Endothelial cell of hepatic sinusoid (primary cell): ENCODE data around the gene DEPP1.

Experiments used
- in situ Hi-C: cut with HindIII; loops from 2 replicates; pipeline ENCODE4 v1.10.0; 2017; ENCODE audit warnings: low sequenced_read_pairs

DEPP1 gene

DNA sequence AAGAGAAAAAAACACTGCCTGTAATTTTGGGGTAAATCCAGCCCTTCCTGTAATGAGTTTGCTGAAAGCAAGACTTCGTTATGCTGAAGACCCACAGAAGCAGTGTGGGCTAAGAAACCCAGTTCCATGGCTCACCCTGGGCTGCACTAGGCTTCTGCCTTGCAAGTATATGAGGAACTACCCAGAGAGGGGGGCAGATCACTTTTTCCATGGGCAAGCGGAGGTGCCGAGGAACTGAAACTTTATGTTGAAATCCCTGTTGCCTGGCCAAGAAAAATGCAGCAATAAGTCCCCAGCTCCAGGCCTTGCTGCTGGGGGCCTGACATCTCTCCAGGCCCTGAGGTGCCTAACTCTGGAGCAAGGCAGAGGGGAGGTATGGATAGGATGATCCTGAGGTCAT lies 10.5 kb downstream of the DEPP1 start:
- in situ Hi-C loops, result no loop called here

DNA sequence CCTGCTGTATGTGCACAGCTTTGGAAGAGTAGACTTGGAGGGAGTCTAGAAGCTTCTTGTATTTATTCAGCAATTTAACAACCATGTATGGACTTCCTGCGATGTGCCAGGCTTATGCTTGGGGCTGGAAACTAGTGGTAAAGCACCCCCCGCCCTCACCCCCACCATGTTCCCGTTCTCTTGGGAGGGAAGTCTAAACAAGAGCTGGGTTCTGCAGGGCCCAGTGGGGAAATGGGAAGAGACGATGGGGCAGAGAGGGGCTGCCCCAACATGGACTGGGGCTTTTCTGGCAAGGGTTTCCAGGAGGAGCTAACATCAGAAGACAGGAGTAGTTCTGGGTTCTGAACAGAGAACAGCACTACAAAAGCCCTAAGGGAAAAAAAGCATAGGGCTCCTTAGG lies 11.0 kb downstream of the DEPP1 start:
- in situ Hi-C loops, result no loop called here

DNA sequence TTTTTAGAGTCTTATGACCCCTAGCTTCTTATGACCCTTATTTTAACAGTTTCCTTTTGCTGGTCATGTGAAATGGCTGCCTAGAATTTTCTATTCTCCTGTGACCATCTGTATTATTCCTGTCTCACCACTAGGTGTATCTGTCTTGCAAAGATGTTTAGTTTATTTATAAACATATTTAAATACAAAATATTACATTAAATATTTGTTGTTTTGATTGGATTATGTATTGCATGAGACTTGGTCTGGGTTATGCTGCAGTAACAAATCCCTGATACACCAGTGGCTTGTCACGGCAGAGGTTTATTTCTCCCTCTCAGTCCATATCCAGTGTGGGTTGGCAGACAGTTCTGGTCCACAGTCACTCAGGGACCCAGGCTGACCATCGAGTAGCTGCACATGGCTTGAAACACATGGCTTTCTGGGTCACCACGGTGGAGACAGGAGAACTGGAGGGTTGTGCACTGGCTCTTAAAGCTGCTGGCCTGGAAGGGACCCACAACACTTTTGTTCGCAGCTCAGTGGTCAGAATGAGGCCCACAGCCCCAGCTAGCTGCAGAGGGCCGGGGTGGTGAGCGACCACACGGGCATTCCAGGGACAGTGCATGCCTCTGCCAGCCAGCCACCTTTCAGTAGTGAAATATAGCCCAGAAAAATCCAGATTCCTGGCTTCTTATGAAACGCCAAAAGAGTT lies 11.6 kb downstream of the DEPP1 start:
- in situ Hi-C loops, result no loop called here

DNA sequence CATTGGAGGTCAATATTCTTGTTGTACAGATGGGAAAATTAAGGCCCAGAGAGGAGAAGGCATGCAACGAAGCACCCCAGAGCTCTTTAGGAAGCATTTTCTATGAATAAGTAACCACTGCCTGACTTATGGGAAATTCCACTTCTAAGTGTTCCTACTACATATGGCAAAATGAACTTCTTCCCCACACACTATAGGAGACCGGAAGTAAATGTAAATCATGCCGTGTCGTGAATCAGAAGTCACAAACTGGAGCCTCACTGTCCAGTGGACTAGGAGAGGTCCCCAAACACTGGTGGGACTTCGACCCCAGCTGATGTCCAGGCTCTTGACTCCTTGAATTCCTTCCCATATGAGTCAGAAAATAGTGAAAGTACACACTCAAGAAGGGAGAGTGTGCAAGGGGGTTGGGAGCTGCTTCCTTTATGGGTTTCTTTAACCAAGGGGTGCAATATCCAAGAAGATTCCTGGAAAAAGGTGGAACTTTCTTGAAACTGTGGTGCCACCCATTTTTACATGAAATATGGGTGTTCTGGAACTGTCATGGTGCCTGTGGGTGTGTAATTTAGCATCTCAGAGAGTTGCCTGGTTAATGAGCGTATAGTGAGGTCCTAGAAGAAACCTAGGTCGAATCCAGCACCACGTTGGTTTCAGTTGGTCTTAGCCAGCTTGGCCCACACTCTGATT lies 12.3 kb downstream of the DEPP1 start:
- in situ Hi-C loops, result no loop called here

DNA sequence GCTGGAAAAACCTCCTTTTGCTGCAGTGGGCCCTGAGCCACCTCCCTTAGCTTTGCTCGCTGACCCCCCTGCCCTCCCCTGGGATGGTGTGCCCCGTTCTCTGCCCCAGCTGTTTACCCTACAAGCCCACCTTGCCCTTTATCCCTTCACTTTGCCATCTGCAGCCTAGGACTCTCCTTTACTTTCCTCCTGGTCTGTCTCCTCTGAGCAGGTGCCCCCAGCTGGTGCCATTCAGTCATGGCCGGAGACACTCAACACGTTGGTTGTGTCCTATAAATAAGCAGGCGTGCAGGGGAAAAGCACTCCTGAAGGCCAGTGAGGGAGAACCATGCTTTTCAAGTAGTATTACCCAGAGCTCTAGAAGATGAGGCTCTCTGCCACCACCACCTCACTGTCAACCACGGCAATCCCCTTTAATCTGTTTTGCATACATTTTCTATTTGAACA lies 12.9 kb downstream of the DEPP1 start:
- in situ Hi-C loops, result no loop called here

DNA sequence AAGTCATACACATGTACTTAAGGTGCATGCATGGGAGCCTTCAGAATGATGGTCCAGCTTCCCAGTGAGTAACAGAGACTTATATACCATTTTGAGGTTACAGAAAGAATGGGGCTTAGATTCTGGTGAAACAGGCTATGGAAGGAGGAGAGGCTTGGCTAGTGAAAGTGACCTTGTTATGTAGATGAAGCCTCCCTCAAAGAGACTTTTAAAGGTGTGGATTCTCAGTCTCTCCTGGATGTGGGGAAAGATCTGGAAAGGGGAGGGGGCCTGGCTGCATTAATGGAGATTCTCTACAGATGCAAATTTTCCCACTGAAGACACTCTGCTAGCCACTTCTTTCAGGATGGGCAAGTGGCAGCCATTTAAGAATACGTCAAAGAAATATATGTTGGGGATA lies 13.5 kb downstream of the DEPP1 start:
- in situ Hi-C loops, result no loop called here

DNA sequence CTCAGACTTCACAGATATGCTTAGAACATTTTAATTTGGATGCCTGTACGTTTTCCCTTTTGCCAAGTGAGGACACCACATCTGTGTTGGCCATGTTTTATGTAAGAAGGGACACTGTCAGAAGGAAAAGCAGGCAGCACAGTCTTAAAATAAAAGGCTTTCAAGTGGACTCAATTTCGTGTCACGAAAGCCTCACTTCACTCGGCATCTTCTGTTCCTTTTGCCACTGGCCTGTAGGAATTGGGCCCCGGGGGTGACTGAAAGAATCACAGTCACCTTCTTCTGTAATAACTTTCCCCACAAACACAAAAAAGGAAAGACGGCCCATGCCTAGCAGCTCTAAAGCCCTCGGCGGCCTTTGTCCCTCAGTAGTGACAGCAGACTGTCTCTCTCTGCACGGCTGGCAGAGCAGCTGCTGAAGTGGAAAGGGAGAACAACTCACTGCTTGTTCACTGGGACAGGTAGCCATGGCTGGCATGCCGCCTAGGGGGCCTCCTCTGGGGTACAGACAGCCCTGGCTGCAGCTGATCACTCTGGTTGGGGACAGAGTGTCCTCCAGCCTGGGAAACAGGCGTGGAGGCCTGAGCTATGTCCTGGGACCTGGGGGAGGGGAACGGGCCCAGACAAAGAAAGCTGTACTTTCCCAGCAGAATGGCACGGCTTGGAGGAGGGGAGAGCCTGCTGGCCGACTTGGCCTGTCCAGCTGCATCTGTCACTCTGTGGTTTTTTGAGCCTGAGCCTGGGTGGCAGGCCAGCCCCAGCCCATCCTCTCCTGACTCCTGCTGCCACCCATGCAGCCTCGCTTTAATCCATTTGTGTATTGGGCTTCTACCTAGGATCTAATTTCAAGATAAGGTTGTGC lies 14.6 kb downstream of the DEPP1 start:
- in situ Hi-C loops, result loop anchor here (5.0 kb wide), 1 partner anchor 33 kb away; no protein-coding TSS in a partner anchor

DNA sequence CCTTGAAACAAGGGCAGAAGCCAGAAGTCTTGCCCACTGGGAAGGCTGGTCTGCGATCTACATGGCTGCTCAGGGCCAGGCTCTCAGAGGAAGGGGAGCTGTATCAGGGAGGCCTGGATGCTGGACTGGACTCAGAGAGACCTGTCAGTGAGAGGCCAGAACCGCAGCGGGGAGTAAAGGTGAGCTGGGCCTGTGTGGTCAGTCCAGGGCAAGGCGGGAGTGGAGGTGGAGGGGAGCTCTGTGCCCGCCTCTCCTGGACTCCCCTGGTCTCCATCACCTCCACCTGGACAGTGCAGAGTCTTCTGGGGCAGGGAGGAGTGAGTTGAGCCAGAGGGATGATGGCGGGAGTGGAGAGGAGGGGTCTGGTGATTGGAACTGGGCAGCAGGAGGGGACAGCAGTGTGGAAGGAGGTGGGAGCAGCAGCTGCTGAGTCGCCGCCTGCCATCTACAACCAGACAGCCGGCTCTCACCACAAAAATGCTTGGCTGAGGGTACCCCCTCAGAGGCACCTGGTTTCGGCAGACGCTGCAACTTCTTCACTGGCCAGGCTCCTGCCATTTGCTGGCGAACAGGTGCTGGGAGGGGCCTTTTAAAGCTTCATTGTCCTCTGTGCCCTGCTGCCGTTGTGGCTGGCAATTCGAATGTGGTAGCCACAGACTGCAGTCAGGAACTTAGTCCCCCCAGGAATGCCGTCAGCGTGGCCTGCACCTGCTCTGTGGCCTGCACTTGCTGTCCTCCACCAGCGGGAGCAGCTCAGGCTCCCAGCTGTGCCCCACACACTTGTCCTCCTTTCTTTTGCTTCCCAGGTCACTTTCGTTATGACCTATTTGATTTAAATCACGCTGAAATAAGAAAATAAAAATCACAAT lies 15.5 kb downstream of the DEPP1 start:
- in situ Hi-C loops, result loop anchor here (5.0 kb wide), 1 partner anchor 34 kb away; no protein-coding TSS in a partner anchor

DNA sequence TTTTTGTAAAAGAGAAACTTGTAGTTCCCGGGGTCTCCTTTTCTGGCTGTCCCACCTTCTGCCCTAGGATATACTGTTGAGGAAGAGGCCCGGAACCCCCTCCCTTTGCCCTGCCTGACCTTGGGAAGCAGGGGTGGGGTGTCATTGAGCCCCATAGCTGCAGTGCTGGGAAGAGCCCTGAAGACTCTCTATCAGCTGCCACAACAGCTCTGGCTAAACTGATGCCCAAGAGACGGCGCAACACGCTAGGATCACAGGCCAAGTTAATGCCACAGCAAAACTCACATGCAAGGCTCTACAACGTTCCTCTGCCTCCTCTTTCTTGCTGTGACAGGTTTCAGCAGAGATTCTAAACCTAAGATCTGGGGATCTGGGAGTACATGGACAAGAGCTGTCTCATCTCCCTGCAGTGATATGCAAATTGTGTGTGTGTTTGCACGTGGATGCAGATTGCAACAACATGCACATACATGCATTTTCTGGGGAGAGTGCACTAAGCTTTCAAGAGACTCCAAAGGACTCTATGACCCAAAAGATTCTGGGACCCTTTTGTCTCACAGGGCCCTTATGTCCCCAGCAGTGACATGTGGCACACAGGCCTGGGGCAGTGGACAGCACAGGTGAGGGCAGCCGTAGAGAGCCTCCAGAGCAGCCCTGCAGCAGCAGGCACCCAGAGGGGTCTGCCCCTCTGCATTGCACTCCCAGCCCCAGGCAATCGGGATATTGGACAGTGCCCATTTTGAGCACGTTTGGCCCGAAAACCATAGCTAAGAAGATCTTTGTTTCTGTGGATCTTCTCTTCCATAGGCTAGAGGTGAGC lies 16.5 kb downstream of the DEPP1 start:
- in situ Hi-C loops, result loop anchor here (5.0 kb wide), 1 partner anchor 35 kb away; no protein-coding TSS in a partner anchor

DNA sequence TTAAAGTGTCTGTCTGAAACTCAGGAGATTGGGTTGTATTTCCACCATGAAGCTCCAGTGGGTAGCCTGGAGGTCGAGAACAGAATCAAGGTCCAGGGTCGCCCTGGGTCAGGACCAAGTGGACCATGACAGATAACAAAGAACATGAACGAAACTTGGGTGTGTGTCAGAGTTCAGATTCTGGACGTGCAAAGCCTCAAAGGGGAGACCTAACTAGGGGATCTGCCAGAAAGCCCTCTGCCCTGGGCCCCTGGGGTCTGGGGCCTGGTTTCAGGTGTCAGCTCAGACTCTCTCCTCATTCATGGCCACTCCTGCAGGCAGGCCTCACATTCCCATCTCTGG lies 17.4 kb downstream of the DEPP1 start:
- in situ Hi-C loops, result loop anchor here (5.0 kb wide), 1 partner anchor 36 kb away; no protein-coding TSS in a partner anchor

DNA sequence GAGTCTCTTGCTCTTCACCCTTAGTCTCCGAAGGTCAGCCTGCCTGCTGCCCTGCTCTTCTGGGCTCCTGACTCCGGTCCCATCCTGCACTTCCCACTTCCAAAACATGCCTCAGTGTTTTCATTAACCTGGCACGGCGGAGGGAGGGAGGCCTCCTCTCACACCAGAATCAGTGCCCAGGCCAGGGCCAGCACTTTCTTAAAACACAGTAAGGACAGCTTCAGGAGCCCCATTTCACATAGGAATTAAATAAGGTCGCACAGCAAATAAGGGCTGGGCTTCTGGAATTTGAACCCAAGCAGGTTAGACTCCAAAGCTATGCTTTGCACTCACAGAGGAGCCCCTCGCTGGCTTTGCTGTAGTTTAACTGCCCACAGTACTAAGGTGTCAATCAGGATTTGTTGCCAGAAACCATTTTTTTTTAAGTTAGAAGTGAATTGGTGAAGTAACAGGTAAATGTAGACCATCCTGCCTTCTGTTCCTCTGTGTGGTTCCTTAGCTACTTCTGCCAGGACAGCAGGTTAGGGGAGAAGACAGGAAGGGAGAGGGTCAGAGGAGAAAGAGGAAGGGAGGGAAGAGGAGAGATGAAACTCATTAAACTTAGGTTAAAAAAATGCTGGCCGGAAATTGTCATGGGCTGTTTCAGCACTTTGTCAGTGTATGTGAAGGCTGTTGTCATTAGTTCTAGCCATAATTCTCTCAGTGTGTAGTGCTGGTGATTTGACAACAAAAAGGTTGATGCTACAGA lies 18.0 kb downstream of the DEPP1 start:
- in situ Hi-C loops, result loop anchor here (5.0 kb wide), 1 partner anchor 37 kb away; no protein-coding TSS in a partner anchor

DNA sequence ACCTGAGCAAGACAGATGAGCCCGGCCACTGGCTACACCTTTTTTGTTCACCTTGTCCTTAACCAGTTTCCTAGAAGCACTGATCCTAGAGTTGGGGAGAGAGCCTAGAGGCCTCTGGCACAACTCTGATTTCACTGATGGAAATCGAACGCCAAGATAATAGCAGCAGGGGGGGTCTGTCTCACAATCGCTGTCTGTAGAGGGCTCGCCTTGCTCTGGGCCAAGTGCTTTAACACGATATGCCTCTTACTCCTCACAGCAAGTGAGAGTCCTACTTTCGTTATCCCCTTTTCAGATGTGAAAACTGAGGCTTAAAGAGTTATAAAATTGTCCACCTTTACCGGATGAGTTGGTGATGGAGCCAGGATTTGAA lies 18.5 kb downstream of the DEPP1 start:
- in situ Hi-C loops, result loop anchor here (5.0 kb wide), 1 partner anchor 37 kb away; no protein-coding TSS in a partner anchor

DNA sequence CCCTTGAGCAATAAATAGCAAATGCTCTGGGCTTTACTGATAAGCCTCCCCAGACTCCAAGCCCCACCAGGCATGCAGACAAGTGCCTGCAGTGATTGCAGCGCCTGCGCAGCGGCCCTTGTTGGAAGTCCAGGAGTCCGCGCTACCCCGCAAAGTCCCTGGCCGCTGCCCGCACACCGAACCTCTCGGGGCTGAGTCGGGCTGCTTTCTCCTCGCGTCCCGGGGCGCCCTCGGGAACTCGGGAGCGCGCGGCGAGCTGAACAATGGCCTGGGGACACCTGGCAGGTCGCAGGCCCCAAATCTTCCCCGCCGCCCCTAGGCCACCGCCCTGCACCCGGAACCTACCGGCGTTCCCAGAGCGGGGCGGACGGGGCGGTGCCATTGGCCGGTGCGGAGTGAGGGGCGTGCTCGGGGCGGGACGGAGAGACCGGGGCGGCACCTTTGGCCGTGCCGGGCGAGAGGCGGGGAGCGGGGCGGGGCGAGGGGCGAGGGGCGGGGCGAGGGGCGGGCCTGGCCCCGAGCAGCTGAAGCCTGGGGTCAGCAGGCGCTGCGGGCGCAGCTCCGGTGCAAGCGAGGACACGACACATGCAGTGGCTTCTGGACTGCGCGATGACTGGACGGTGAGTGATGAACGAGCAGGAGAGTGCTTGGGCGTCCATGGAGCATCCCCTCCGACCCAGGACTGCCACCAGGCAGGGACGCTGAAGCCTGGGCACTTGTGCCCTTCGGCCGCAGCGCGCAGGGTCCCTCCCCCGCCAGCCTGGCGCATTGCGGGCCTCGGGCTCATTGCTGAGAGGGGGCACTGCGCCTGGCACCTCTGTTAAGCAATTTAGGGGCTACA lies 19.1 kb downstream of the DEPP1 start, which contains the start of gene RASSF4:
Gene RASSF4 (plus strand): TSS at position 556 of the 841 bp plus-strand sequence. CDS start 10,401 bp downstream, outside the sequence.
- in situ Hi-C loops, result loop anchor here (5.0 kb wide), 1 partner anchor 38 kb away; no protein-coding TSS in a partner anchor

DNA sequence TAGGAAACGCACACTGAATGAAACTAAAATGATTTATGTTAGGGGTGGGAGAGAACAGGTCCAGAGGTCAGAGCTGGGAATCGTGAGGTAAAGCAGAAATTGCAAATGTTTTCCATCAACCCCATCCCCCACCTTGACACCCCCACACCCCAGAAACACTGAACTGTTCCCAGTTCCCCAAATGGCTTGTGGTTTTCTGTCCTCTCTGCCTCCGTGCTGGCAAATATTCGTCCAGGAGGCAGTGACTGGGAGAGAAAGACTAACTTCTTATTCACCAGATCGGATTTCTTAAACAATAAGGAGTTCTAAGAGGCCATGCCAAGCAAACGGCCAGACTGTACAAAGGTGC lies 19.7 kb downstream of the DEPP1 start:
- in situ Hi-C loops, result no loop called here

DNA sequence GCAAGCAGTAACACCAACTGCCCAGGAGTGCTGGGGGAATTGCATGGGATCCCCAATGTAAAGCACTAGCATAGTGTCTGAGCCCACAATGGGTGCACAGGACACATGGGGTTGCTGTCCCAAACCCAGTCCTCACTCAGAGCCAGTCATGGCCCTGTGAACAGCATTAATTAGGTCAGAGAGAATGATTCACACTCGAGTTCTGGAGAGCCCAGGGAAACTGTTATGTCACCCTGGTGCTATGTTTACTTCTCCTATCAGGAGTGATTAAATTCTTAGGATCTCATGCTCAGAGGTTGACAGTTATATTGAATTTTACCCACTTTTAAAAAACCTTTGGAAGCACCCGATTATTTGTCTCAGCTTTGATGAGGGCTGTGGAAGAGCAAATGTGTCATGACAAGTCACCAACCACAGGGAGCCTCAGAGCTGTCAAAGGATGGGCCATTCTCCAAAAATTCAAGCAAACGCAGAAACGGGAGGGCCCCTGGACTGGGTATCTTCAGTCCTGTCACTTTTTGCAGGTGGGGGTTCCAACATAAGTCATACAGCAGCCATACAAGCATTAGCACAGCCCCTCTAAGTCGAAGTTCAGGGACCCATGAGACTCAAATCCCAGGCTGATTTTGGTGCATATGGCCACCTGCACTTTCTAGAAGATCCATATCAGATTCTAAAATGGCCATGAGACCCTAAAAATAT lies 20.3 kb downstream of the DEPP1 start:
- in situ Hi-C loops, result no loop called here

DNA sequence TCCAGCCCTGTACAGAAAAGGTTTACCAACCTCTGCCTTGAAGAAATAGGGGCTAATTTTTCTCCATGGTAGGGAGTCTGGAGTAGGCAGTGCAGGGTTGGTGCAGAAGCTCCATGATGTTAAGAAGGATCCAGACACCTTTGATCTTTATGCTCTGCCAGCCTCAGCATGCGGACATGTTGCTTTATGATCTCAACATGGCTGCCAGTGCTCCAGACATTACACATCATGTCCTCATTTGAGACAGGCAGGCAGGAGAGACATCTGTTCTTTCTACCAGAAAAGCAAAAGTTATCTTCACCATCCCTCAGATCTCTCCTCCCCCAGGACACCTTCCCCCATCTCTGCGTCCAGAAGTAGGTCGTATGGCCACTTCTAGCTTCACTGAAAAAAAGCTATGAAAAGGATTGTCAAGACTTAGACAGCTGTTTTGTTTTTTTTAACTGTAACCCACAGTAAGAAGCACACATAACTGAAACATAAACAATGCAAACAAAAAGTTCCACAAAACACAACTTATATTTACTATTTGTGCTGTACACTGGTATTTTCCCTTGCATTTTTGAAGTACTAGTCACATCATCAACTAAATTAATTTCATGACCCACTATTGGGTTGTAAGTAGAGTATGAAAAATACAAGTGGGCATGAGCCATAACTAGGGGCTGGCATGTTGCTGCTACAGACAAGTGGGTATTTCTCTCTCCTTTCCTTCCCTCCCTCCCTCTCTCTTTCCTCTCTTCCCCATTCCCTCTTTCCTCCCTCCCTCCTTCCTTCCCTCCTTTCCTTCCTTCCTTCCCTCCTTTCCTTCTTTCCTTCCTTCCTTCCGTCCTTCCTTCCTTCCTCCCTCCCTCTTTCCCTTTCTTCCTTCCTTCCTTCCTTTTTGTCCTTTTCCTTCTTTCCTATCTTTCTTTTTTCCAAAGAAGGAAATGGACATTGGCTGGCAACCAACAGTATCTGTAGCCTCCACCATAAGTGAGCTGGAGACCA lies 21.6 kb downstream of the DEPP1 start:
- in situ Hi-C loops, result no loop called here
